HepG2 (cell line): ENCODE data around the gene PGP.

Experiments
- ARHGAP35 ChIP-seq: sonication (generic); formaldehyde crosslinking; IDR thresholded peaks from 2 replicates; pipeline ENCODE4 v1.9.0; 2022; ENCODE audit warnings: mild to moderate bottlenecking, inconsistent platforms, moderate library complexity, missing genetic modification reagents, borderline replicate concordance
- CTCF ChIP-seq: sonication (generic); formaldehyde crosslinking; IDR thresholded peaks from 2 replicates; pipeline ENCODE4 v1.5.0; 2020; ENCODE audit warnings: mild to moderate bottlenecking, missing genetic modification reagents, moderate library complexity
- EP300 ChIP-seq, 3 experiments: sonication (generic) in 1 of 3; formaldehyde crosslinking in 1 of 3; IDR thresholded peaks; 2 replicates each; pipeline versions ENCODE4 v1.5.1 to v1.6.1; 2011 to 2020; ENCODE audit warnings: low read depth in 2 of 3, low read length in 2 of 3, borderline replicate concordance in 1 of 3, improper control_type of control experiment in 1 of 3, mild to moderate bottlenecking in 1 of 3, missing genetic modification reagents in 1 of 3, moderate library complexity in 1 of 3
- ESRRA ChIP-seq: sonication (generic); formaldehyde crosslinking; IDR thresholded peaks from 2 replicates; pipeline ENCODE4 v1.5.1; 2020; ENCODE audit warnings: mild to moderate bottlenecking, low read depth, missing genetic modification reagents
- NFYB ChIP-seq: sonication (generic); formaldehyde crosslinking; IDR thresholded peaks from 2 replicates; pipeline ENCODE4 v1.4.0; 2020; ENCODE audit warnings: missing genetic modification reagents
- SMC3 ChIP-seq: IDR thresholded peaks from 2 replicates; pipeline ENCODE4 v1.6.1; 2011; ENCODE audit warnings: low read length, improper control_type of control experiment
- ZBTB21 ChIP-seq: sonication (generic); formaldehyde crosslinking; IDR thresholded peaks from 2 replicates; pipeline ENCODE4 v1.4.0; 2020; ENCODE audit warnings: missing genetic modification reagents
- ZFP41 ChIP-seq: sonication (generic); formaldehyde crosslinking; IDR thresholded peaks from 2 replicates; pipeline ENCODE4 v1.4.0; 2020; ENCODE audit warnings: mild to moderate bottlenecking, missing genetic modification reagents, borderline replicate concordance

GRCh38 chr16:2179107-2179501 lies 35.5 kb downstream of the PGP start:
- TF ChIP-seq ZFP41 (CRISPR knock-in tag) (no peak), CTCF (no peak), ESRRA (no peak), SMC3 (no peak), ARHGAP35 (CRISPR knock-in tag) (no peak), NFYB (no peak), EP300 (IDR thresholded peaks at IDR 0.05; ENCODE audit: low read depth in 2 of 2, low read length in 2 of 2) (no peak), EP300 (CRISPR knock-in tag; IDR thresholded peaks at IDR 0.05; ENCODE audit: borderline replicate concordance) (no peak), ZBTB21 (CRISPR knock-in tag) (no peak)
